OCI-LY3 (cell line): ENCODE measurements around the gene PHOSPHO1.

ENCODE experiments used
- CTCF ChIP-seq: fragments of 200-600, 300-600 bp; sonication (generic); IDR thresholded peaks from 2 replicates; pipeline ENCODE4 v1.5.1; 2014; ENCODE audit warnings: antibody characterized with exemption, low read length, low read depth
- EZH2phosphoT487 ChIP-seq: fragments of 200-600 bp; shearing (Covaris generic); IDR thresholded peaks from 2 replicates; pipeline ENCODE4 v1.6.1; 2018; ENCODE audit warnings: antibody characterized with exemption, mixed run types, low read depth

- TF ChIP-seq CTCF (no peak), EZH2phosphoT487 (no peak)
Measured at GRCh38 chr17:49252148-49252695, 21.6 kb upstream of the PHOSPHO1 start.
